HG02852 (cell line): ENCODE data around the gene VAMP2.

Source experiments
- ATAC-seq: cut with Tn5 transposase; IDR thresholded peaks from one replicate; pipeline ENCODE4 v1.9.1; 2021; ENCODE audit warnings: mild to moderate bottlenecking, moderate library complexity; ENCODE audit not compliant: unreplicated experiment

VAMP2 gene

DNA sequence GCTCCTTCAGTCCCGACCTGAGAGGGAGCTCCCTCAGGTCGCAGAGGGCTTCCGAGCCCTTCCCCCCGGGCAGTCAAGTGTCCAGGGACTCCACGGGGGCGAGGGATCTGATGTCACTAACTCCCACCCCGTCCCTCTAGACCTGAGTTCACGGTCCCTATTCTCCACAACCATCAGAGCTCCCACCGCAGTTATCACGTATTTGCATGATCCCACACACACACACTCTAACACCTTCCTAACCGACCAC lies 6.8 kb downstream of the VAMP2 start:
- ATAC-seq, result no peak

DNA sequence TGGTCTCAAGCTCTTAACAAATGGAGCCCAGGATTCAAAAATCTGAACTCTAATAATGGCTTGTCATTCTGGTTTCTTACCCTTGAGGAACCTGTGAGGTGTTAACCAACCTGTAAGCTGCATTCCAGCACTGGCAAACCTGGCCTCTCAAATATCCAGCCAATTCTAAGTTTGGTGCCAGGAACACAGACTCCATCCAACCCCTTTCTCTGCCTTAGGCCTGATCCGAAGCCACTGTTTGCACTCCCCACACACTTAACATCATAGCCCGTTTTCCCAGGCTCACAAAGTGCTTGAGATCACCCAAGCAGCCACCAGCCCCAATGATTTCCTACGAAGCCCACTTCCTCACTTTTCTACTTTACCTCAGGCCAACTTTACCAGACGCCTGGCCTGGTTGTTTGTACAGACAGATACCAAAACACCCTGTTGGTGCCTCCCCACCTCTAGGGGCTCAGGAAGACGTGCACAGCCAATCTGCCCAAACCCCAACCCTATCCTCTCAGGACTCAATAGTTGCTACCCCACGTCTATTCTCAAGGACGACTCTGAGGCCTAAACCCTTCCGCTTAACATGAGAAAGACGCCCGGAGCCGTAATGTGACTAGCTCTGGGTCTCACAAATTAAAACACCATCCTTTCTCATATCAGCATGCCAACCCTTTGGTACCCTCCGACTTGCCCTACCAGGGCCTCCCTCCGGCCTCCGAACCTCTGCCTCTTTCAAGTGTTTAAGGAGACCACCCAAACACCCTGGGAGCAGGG lies 7.3 kb downstream of the VAMP2 start:
- ATAC-seq, result no peak

DNA sequence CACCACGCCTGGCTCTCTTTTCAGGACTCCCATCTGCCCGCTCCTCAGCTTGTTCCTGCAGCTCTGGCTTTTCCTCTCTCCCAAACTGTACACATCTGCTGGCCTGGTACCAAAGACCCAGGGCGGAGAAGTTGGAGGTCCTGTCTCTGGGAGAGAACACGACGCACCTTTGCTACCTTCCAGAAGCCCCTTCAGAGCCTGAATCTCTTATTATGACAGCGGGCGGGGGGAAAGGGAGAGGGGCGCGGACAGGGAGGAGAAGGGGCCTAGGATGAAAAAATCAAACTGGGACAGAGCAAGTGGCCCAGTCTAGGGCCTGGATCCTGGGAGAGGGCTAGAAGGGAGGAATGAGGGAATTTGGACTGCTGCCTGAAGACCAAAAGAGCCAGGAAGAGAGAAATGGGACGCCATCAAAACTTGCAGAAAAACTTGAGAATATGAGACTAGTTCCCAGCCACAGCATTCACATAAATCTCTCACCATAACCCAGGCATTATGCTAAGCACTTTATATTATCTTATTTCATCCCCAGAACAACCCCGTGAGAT lies 8.1 kb downstream of the VAMP2 start:
- no peak for ATAC-seq

DNA sequence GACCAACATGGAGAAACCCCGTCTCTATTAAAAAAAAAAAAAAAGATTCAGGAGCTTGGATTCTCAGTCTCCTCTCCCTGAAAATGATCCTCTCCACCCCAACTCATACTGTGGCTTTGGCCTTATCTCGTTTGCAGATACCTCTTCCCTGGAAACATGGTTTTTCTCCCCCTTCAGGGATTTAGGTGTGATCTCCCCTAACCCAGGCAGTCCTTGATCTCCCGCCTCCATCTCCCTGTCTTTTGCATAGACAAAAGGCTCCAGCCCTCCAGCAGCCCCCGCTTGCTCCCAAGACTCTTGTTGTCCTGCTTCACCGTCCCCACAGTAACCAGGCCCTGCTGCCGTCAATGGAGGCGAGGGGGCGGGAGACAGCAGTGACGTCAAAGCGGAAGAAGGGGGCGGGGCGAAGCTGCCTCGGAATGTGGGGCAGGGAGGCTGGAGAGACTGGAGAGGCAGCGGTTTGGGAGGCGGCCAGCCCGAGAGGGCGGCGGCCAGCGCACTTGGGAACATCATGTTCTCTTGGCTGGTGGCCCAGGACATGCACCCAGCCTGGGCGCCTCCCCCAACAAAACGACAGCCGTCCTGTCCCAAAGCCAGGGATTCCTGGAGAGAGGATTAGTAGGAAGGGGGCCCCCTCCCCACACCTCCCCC lies 8.7 kb downstream of the VAMP2 start:
- ATAC-seq, result no peak

DNA sequence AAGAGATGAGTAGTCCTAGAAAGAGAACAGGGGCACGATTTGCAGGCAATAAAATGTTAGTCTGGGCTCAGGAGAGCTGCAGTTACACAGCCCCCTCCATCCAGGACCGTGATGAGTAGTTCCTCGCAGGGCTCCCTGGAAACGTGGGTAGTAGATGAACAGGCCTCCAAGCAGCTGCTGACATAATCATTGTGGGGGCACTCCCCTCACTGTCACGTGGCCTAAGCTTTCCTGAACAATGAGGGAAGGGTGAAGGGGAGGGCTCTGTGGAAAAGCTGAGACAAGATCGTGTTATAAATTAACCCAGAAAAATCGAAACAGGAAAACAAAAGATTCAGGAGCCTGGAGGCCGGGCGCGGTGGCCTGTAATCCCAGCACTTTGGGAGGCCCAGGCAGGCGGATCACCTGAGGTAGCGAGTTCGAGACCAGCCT lies 9.2 kb downstream of the VAMP2 start:
- ATAC-seq, result no peak

DNA sequence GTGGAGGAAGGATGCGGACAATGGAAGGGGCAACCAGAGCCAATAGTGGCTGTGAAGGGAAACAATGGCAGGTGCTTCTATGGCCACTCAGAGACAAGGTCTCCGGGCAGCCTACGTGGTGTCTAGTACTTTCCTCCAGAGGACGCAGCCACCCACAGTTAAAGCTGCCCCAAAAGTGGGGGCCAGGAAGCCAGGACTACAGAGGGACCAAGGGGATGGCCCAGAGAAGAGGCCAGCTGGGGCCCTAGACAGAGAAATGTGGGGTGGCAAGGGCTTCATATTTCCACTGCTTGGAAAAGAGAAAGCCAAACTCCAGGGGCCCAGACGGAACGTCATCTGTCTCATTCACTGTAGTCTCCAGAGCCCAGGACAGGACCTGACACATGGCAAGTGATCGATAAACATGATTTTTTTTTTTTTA lies 9.7 kb downstream of the VAMP2 start:
- ATAC-seq, result no peak

DNA sequence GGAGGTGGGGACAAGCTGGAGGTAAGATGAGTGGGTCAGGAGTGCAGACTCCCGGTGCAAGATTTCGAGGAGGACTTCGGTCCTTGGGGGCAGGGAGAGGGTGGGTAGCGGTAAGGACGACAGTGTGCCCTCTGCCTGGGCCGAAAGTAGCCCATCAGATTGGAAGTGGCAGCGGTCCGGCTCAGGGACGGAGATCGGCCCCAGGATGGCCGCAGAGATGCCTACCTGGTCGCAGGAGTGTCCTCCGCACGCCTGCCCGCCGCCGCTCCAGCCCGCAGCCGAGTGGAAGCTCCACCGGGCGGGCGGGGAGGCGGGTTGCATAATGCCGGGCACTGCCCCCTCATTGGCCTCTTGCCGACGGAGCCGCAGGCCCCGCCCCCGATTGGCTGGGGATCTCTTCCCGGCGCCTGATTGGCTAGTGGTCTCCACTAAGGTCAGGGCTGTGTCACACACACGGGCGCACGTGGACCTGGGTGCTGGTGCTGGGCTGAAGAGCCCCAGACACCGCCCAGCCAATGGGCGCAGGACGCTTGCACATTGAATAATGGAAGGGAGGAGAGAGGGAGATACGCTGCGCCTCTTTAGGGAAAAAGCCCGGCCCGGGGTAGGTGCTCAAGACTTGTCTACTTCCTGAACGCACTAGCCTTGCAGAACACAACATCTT lies 10.5 kb downstream of the VAMP2 start, which contains the start of gene PER1:
Gene PER1, minus strand, starts transcription at position 293 of the 664 bp plus-strand sequence. CDS start 1,698 bp downstream, outside the sequence.
- no peak for ATAC-seq

DNA sequence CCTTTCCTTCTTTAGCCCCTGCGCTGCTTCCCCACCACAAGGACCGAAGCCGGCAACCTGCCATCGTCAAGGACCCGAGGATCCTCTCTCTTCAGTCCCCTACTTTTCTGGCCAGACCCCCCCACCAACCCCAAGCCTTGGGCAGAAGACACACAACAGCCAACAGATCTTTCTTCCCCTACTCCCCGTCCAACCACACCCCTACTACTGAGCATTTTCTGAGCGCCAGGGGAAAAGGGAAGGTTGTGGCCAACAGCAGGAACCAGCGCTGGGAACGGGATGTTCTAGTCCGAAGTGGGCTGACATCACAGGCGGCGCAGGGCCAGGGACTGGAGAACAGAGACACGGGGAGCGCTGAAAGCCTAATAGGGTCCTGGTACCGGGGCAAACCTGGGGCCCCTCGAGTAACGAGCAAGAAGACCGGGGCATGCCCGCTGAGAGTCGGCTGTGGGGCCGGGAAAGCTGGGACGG lies 11.1 kb downstream of the VAMP2 start:
- no peak for ATAC-seq

DNA sequence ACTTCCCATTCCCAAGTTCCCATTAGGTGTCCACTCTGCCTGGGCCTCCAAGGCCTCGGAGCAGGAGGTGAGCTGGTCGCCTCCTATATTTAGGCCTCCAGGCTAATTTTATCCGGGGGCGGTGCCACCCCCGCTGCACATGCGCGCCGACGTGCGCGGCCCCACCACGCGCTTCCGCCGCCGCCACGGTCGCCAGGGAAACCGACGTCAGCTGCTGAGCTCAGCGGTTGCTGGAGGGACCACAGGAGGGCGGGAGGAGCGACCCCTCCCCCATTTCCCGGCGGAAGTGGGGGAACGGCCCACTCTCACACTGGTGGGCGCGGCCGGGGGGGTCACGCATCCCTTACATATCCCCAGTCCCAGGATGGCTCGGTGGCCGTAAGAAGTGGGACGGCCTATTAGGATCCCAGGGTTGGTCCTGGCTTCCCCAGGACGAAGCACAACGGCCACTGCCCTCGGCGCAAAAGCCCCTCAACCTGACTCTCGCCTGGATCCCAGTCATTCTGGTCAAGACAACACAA lies 11.6 kb downstream of the VAMP2 start:
- peak; percentile 45 for ATAC-seq

DNA sequence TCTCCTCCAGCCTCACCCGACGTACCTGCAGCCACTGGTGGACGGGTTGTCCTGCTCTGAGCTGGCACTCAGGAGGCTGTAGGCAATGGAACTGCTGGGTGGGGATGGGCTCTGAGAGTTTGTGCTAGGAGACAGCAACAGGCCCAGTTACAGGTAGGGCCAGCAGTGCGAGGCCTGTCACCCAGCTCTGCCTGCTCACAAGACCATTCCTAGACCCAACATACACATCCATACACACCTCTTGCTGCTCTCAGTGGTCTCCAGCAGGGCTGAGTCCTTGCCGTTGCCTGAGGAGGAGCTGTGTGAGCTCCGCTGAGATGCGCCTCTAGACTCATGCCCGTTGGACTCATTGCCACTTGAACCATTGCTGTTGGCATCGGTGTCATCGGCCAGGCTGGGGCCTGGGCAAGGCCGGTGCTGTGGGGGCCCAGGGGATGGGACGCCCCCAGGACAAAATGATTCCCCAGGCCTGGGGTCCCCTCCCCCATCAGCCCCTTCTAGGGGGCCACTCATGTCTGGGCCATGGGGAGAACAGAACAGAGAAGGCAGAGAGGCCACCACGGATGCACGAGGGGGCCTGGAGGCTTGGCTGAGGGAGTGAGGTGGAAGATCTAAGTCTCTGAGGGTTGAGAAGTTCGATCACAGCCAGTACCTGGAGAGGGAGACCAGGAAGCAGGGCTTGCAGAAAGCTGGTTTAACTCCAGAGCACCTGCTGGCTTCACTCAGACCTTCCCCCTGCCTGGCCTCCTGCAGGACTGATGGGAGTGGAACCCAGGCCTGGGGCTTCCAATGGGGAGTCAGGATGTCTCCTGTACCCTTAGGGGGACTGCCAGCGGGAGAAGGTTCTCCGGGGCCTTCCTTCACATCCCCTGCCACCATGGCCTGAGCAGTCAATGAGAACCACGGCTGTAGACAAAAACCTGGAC lies 12.3 kb downstream of the VAMP2 start:
- no peak for ATAC-seq

DNA sequence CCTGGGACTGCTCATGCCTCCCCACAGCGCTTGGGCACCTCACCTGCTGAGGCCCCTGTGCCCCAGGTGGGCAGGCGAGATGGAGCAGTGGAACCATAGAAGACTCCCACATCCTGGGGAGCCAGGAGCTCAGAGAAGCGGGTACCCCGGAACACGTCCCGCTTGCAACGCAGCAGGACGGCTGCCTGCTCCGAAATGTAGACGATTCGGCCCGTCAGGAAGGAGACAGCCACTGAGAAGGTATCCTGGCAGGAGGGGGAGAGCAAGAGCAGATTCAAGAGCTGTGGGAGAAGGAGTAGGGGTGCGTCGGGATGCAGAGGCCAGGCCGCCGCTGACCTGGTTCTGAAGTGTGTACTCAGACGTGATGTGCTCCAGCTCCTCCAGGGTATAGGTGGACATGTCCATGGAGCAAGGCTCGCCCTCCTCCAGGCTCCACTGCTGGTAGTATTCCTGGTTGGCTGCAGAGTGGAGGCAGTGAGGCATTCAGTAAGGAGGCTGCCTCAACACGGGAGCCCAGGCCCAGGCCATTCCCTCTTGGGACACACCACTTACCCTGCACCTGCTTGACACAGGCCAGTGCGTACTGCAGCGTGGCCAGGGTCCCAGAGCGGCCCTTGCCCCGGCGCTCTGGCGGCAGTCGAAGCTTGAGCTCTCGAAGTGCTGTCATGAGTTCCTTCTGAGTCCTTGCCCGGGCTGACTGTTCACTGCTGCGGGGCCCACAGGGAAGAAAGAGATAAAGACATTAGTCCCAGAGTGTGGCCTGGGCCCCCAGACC lies 13.1 kb downstream of the VAMP2 start:
- ATAC-seq, result no peak

DNA sequence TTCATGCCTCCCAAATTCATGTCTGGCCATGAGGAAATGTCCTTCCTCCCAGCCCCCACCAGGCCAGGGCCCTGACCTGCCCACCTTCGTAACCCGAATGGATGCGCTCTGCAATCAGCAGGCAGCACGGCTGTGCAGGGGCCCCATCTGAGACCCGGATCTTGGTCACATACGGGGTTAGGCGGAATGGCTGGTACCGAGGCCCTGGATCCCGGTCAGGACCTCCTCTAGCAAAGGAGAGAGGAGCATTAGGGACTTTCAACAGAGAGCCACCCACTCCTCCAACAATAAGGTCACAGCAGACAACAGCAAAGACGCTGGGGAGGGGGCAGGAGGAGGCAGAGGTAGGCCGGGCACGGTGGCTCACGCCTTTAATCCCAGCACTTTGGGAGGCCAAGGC lies 14.2 kb downstream of the VAMP2 start:
- no peak for ATAC-seq

DNA sequence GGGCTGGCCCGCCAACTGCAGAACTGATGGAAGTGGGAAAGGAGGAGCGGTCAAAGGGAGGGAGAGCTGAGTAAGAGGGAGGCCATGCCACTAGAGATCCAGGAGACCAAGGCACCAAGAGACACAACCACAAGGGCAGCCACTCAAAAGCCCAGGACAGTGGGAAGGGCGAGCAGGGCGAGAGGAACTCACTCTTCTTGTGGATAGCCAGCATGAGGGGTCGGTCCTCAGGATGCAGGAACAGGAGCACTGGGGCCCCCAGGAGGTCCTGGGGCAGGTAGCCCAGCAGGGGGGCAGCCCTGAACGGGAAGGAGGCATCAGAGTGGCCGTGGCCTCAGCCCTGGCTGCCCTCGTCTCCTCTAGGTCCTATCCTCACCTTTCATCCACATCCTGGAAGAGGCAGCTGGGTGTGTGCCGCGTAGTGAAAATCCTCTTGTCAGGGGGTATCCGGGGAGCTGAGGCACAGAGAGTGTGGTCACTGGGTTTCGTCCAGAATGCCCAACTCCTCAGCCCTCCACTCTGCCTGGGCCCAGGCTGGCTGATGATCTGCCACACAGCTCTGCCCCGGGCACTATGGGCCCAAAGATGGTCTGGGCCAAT lies 14.8 kb downstream of the VAMP2 start:
- ATAC-seq, result no peak

DNA sequence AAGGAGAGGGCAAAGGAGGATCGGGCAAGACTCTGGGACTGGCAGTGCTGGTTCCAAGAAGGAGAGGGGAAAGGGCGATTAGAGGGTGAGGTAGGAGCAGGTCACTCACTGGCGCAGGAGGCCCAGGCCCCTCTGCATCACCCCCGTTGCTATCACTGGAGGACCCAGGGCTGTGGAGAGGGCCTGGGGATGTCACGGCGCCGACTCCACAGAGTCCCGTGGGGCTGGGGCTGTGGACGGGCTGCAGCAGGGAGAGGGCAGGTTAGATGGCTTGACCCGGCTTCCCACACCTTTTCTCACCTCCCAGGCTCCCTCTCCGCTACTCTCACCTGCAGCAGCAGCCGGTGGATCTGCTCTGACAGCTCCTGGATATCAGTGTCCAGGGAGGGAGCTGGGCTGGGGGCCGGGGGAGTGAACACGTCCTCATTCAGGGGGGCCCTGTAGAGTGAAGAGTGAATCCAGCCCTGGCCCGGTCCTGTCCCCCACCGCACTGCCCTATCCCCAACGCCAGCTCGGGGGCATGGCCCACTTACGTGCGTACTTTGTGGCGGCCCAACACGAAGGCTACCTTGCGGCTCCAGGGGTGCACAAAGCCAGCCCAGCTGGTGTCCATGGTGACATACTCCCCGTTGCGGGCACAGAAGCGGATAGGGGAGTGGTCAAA lies 15.5 kb downstream of the VAMP2 start:
- no peak for ATAC-seq

DNA sequence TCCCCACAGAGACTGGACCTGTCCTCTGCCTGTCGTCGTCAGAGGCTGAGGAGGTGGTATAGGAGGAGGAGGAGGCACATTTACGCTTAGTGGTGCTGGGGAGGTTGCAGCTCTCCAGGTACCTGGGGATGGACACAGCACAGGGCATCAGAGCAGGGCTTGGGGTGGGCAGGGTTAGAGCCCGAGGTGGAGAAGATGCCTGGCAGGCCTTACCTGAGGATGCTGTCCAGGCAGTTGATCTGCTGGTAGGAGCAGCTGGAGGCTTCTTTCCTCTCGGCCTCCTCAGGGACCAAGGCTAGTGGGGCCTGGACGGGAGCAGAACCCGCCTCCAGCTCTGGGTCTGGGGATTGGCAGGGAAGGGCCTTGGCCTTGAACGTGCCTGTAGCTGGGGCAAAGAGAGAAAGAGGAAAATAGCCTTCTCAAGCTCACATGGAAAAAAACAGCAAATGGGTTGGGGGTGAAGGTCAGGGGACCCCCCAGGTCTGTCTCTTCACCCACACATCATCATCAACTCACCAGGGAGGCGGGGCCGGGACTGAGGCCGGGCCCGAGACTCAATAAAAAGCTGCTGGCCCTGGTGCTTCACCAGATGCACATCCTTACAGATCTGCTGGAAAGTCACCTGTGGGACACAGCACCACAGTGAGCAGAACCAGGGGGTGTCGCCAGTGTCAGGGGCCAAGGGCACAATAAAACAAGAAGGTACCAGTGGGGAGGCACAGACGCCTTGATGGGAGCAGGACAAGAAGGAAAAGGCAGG lies 16.2 kb downstream of the VAMP2 start:
- ATAC-seq, result no peak

DNA sequence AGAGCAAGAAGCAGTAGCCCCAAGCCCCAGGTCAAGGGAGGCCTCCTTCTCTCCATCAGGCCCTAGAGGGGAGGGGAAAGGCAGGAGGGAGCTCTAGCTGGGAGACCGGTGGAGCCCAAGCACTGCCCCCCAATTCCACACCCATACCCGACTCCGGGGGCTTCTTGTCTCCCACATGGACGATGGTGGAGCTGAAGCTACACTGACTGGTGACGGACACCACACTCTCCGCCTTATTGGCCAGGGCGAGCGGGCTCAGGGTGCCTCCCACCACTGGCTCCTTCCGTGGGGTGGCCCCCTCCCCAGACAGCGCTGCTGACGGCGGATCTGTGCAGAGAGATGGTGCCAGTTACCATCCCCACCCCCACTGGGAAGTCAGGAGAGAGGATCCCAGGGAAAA lies 16.9 kb downstream of the VAMP2 start:
- ATAC-seq, result no peak

DNA sequence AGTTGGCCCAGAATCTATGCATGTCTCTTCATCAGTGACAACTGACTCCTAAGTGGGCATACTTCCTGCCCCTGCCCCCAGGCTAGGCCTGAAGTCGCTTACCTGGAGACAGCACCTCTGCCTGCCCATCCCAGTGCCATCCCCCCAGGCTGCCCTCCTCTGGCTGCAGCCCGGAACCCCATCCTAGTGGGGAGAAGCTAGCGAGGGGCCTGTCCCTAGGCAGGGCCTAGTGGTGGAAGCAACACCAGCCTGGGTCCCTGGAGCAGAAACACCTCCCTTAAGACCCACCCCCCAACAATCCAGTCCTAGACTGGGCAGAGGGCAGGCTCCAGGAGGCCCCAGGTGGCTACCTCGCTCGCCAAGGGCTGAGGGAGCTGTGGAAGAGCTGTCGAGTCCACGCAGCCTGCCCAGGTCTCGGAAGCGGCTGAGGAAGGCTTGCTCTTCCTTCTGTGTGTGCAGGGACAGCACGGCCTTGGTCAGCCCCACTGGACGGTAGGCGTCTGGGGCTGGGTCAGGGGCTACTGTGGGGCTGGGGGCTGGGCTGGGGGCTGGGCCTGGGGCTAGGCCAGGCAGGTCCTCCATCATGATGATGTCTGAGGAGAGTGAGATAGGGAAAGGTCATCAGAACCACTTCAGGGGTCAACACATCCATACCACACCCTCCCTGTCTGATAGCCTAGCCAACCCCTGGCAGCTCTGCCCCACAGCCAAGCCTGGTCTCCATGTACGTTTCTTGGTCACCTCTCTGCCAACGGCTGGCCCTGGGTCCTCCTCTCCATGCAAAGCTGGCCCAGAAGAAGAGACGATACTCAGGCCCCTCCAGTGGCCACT lies 18.1 kb downstream of the VAMP2 start:
- ATAC-seq, result no peak
